ENCODE results near the gene ROR2. TPM values are rescaled to one million over a fixed set of nuclear protein-coding genes. Genes with fewer than 3 reads are reported as not detected.

ROR2 gene
- total RNA-seq, 4 donors from 2014 or later, result 1.8 to 4.2 (median 2.7) TPM

DNA sequence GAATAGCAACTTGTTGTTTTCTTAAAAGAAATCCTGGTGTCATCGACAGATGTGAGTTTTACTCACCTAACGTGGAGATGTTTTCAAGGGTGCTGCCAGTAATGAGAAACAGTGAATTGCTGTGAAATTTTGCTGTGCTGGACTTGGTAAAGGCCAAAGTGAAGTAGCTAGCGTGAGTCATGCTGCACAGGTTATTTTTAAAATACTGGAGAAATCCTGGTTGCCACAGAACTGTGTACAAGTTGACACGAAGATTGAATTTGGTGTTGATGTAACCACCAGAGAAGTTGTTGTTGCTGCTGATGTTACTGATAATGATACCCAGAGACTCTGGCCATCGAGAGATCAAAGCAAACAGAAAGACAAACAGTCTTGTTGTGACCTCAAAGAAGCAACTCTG lies 338.4 kb downstream of the ROR2 start:
- Histone ChIP-seq H3K9me3 (no peaks in the 10 kb centered on the region), H3K4me1 (no peaks in the 10 kb centered on the region), H3K27me3 (no peaks in the 10 kb centered on the region), H3K36me3 (no peaks in the 10 kb centered on the region), H3K27ac (no peak overlapping the region), H3K4me3 (no peak overlapping the region)
- no peak for DNase-seq (ENCODE audit: low spot score in 2 of 2)
- TF ChIP-seq, protein P1, sequence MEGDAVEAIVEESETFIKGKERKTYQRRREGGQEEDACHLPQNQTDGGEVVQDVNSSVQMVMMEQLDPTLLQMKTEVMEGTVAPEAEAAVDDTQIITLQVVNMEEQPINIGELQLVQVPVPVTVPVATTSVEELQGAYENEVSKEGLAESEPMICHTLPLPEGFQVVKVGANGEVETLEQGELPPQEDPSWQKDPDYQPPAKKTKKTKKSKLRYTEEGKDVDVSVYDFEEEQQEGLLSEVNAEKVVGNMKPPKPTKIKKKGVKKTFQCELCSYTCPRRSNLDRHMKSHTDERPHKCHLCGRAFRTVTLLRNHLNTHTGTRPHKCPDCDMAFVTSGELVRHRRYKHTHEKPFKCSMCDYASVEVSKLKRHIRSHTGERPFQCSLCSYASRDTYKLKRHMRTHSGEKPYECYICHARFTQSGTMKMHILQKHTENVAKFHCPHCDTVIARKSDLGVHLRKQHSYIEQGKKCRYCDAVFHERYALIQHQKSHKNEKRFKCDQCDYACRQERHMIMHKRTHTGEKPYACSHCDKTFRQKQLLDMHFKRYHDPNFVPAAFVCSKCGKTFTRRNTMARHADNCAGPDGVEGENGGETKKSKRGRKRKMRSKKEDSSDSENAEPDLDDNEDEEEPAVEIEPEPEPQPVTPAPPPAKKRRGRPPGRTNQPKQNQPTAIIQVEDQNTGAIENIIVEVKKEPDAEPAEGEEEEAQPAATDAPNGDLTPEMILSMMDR (IDR thresholded peaks at IDR 0.05), result no peak
- TF ChIP-seq POLR2A (IDR thresholded peaks at IDR 0.05) (no peak), EP300 (IDR thresholded peaks at IDR 0.05) (no peak)
- WGBS, 2 donors, result 56 to 67% methylated on average over 5 of the region's 5 CpGs

DNA sequence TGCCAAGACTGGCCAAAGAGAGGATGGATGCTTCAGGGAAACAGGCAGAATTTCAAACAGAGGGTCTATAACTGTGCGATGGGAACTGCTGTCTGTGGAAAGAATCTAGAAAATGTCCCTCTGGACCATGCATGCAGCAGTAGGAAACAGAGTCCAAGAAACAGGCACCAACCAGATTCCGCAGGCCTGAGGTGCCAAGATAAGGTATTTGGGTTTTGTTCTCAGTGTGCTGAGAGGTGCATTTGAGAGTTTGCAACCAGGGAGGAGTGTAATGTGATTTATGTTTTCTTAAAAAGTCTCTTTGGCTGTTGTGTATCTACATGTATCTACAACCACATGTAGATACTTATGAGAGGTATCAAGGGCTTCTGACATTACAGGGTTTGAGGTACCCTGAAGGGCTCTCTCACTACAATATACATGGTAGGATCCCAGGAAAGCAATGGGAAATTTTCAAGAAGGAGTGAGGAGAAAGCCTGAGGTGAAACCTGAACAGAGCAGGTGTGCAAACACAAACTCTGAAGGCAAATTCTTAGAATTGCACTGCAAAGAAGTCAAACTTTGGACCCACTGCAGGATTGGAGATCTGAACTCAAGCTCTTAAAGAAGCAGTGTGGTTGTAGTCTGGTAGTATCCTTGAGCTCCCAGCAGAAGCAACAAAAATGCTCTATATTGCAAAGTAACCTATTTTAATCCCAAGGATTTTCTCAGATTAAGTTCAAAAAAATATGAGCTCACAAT lies 343.6 kb downstream of the ROR2 start:
- no peak overlapping the region for H3K27ac ChIP-seq
- WGBS, 2 donors, result 77 to 85% methylated on average over 2 of the region's 2 CpGs
- TF ChIP-seq POLR2A (IDR thresholded peaks at IDR 0.05) (no peak), EP300 (IDR thresholded peaks at IDR 0.05) (no peak)
- TF ChIP-seq, protein P1 (IDR thresholded peaks at IDR 0.05), result no peak
- no peaks in the 10 kb centered on the region for H3K36me3 ChIP-seq
- DNase-seq (ENCODE audit: low spot score in 2 of 2), result no peak
- H3K9me3 ChIP-seq, result no peaks in the 10 kb centered on the region
- no peak overlapping the region for H3K4me3 ChIP-seq
- no peaks in the 10 kb centered on the region for H3K27me3 ChIP-seq
- H3K4me1 ChIP-seq, result no peaks in the 10 kb centered on the region

DNA sequence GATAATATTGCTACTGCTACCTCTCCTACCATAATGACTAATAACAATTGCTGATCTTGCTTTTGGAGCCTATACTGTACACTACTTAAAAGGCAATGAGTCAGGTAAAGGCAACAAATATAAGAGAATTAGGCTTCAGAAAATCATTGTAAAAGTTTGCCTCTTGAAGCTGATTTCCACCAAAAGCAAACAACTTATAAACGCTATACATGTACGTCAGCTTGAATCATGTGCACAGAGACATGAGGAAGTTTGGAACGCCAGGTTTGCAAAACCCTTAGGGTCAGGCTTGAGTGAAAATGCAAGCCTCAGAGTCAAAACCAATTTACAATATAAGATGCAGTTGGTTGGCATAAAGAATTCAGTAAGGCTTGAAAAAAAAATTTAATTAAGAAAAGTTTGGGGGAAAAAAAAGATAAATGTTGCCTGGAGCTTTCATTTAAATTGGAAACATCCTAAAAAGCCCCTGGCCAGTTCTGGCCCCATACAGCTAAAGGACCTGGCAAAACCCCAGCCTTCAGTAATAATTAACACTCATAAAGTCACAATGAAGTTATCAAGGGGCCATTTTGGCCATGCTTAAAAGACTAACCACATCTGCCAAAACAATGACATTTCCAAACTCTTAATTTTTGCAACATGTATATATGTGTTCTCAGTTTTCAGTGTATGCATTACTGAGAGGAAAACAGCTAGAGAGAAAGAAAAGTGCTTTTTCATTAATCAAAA lies 345.4 kb downstream of the ROR2 start:
- Histone ChIP-seq H3K27me3 (no peaks in the 10 kb centered on the region), H3K27ac (no peak overlapping the region), H3K4me3 (no peak overlapping the region), H3K4me1 (no peaks in the 10 kb centered on the region), H3K36me3 (no peaks in the 10 kb centered on the region), H3K9me3 (no peaks in the 10 kb centered on the region)
- TF ChIP-seq, protein P1 (IDR thresholded peaks at IDR 0.05), result no peak
- TF ChIP-seq POLR2A (IDR thresholded peaks at IDR 0.05) (no peak), EP300 (IDR thresholded peaks at IDR 0.05) (no peak)
- WGBS, 2 donors, result 75 to 80% methylated on average over 3 of the region's 3 CpGs
- no peak for DNase-seq (ENCODE audit: low spot score in 2 of 2)

DNA sequence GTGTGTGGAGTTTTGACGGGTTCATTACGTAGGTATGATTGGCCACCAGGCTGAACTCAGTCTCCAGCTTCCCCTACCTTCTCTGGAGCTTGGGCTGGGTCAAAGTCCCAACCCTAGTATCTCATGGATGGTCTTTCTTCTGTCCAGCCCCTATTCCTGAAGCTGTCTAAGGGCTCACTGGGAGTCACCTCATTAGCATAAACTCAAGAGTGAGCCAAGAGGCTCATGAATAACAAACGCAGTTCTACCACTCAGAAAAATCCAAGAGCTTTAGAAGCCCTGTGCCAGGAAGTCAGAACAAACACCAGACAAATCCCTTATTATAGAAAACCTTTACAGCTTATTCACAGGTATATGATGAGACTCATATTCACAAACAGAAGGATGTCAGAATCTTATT lies 346.1 kb downstream of the ROR2 start:
- no peaks in the 10 kb centered on the region for H3K27me3 ChIP-seq
- no peaks in the 10 kb centered on the region for H3K9me3 ChIP-seq
- DNase-seq (ENCODE audit: low spot score in 2 of 2), result no peak
- WGBS, 2 donors, result 78 to 81% methylated on average over 3 of the region's 3 CpGs
- TF ChIP-seq EP300 (IDR thresholded peaks at IDR 0.05) (no peak), POLR2A (IDR thresholded peaks at IDR 0.05) (no peak)
- TF ChIP-seq, protein P1 (IDR thresholded peaks at IDR 0.05), result no peak
- no peak overlapping the region for H3K27ac ChIP-seq
- no peaks in the 10 kb centered on the region for H3K4me1 ChIP-seq
- no peaks in the 10 kb centered on the region for H3K36me3 ChIP-seq
- H3K4me3 ChIP-seq, result no peak overlapping the region

DNA sequence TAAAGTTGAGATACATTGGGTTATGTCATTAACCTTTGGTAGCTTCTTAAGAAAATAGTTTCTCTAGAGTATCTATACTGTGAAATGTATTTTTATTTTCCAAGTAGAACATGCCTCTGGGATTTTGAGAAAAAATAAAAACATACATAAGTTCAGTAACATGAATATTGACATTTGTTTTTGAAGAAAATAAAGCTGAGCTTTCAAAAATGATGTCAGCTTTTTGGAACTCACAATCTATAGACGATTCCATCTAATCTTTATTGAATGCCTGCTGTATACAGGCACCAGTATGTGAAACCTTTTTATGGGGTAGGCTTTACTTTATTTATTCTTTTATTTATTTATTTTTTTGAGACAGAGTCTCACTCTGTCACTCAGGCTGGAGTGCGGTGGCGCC lies 350.5 kb downstream of the ROR2 start:
- H3K36me3 ChIP-seq, result no peaks in the 10 kb centered on the region
- TF ChIP-seq POLR2A (IDR thresholded peaks at IDR 0.05), result no peak
- TF ChIP-seq, protein P1 (IDR thresholded peaks at IDR 0.05), result no peak
- TF ChIP-seq EP300 (IDR thresholded peaks at IDR 0.05), result no peak

More for the DNA sequence above, 350.5 kb downstream of the ROR2 start:
- WGBS, 2 donors, result 69 to 76% methylated on average over 3 of the region's 3 CpGs
- no peaks in the 10 kb centered on the region for H3K9me3 ChIP-seq
- no peak overlapping the region for H3K27ac ChIP-seq
- H3K4me1 ChIP-seq, result no peaks in the 10 kb centered on the region
- no peaks in the 10 kb centered on the region for H3K27me3 ChIP-seq
- DNase-seq (ENCODE audit: low spot score in 2 of 2), result no peak
- no peak overlapping the region for H3K4me3 ChIP-seq
